Neural cell (in vitro differentiated cells): ENCODE measurements around the gene CSNK1E. TPM values are rescaled to one million over a fixed set of nuclear protein-coding genes. Genes with fewer than 3 reads are reported as not detected.

Experiments
- H2AFZ ChIP-seq: fragments of 200-600, 300-800 bp; sonication (generic), shearing (Covaris generic); 2 replicates; pipeline ENCODE4 v1.6.0; 2014; ENCODE audit warnings: low read depth, mild to moderate bottlenecking, antibody characterized with exemption, low read length, moderate library complexity
- H3F3A ChIP-seq: fragments of 200-600 bp; shearing (Covaris generic); 2 replicates; pipeline ENCODE4 v1.6.1; 2016; ENCODE audit warnings: mild to moderate bottlenecking, moderate library complexity, mixed read lengths, antibody characterized with exemption, low read length; ENCODE audit not compliant: insufficient read depth, poor library complexity, severe bottlenecking
- H3K27ac ChIP-seq: fragments of 200-600, 300-800 bp; sonication (generic), shearing (Covaris generic); 2 replicates; pipeline ENCODE4 v1.5.1; 2014; ENCODE audit warnings: mild to moderate bottlenecking, low read length, moderate library complexity
- H3K27me3 ChIP-seq: fragments of 300-800, 200-600 bp; sonication (generic), shearing (Covaris generic); 2 replicates; pipeline ENCODE4 v1.6.0; 2014; ENCODE audit warnings: mild to moderate bottlenecking, low read depth, low read length, moderate library complexity; ENCODE audit not compliant: insufficient read depth
- H3K36me3 ChIP-seq: fragments of 300-800, 200-600 bp; sonication (generic), shearing (Covaris generic); 2 replicates; pipeline ENCODE4 v1.5.1; 2014; ENCODE audit warnings: mild to moderate bottlenecking, antibody characterized with exemption, low read length, moderate library complexity; ENCODE audit not compliant: insufficient read depth
- H3K4me2 ChIP-seq: fragments of 300-800, 200-600 bp; sonication (generic), shearing (Covaris generic); 2 replicates; pipeline ENCODE4 v1.6.0; 2014; ENCODE audit warnings: mild to moderate bottlenecking, low read length
- H3K4me3 ChIP-seq: fragments of 300-800, 200-600 bp; sonication (generic), shearing (Covaris generic); 2 replicates; pipeline ENCODE4 v1.5.1; 2014; ENCODE audit warnings: mild to moderate bottlenecking, low read length, moderate library complexity
- H3K79me2 ChIP-seq: fragments of 200-600 bp; shearing (Covaris generic); replicated peaks from 2 replicates; pipeline ENCODE4 v1.6.0; 2014; ENCODE audit warnings: mild to moderate bottlenecking, low read length, moderate library complexity; ENCODE audit not compliant: insufficient read depth
- H3K9ac ChIP-seq: fragments of 300-800, 200-600 bp; sonication (generic), shearing (Covaris generic); 2 replicates; pipeline ENCODE4 v1.6.1; 2016; ENCODE audit warnings: mild to moderate bottlenecking, low read length, mixed read lengths
- H3K9me2 ChIP-seq: fragments of 200-600 bp; shearing (Covaris generic); 2 replicates; pipeline ENCODE4 v1.6.1; 2016; ENCODE audit warnings: mild to moderate bottlenecking, low read length, mixed read lengths; ENCODE audit not compliant: insufficient read depth
- H3K9me3 ChIP-seq: fragments of 200-600, 300-800 bp; sonication (generic), shearing (Covaris generic); 2 replicates; pipeline ENCODE4 v1.6.1; 2016; ENCODE audit warnings: mild to moderate bottlenecking, mixed run types, low read length, moderate library complexity, mixed read lengths
- H4K20me1 ChIP-seq: fragments of 200-600 bp; shearing (Covaris generic); 2 replicates; pipeline ENCODE4 v1.6.1; 2016; ENCODE audit warnings: mild to moderate bottlenecking, mixed run types; ENCODE audit not compliant: insufficient read depth
- CTCF ChIP-seq: fragments of 450-650 bp; IDR thresholded peaks from 2 replicates; pipeline ENCODE4 v1.5.1; 2014; ENCODE audit warnings: antibody characterized with exemption, mild to moderate bottlenecking, moderate library complexity; ENCODE audit not compliant: poor library complexity, severe bottlenecking
- EP300 ChIP-seq: fragments of 450-650 bp; conservative IDR thresholded peaks from 2 replicates; pipeline ENCODE4 v1.6.1; 2014; ENCODE audit warnings: antibody characterized with exemption, mild to moderate bottlenecking, moderate library complexity; ENCODE audit not compliant: poor library complexity, severe bottlenecking
- EZH2 ChIP-seq: fragments of 200-600, 300-800 bp; shearing (Covaris generic), sonication (generic); IDR thresholded peaks from 2 replicates; pipeline ENCODE4 v1.6.1; 2014; ENCODE audit warnings: antibody characterized with exemption, low read length, borderline replicate concordance, mild to moderate bottlenecking; ENCODE audit not compliant: insufficient read depth, poor library complexity, severe bottlenecking
- MXI1 ChIP-seq: fragments of 450-650 bp; conservative IDR thresholded peaks from 2 replicates; pipeline ENCODE4 v1.6.1; 2014; ENCODE audit warnings: antibody characterized with exemption, mild to moderate bottlenecking; ENCODE audit not compliant: poor library complexity, severe bottlenecking
- POLR2AphosphoS5 ChIP-seq: IDR thresholded peaks from 2 replicates; pipeline ENCODE4 v1.6.1; 2012
- RAD21 ChIP-seq: fragments of 450-650 bp; conservative IDR thresholded peaks from 2 replicates; pipeline ENCODE4 v1.6.1; 2014; ENCODE audit warnings: antibody characterized with exemption, mild to moderate bottlenecking, moderate library complexity
- REST ChIP-seq: IDR thresholded peaks from 2 replicates; pipeline ENCODE4 v1.6.1; 2012; ENCODE audit warnings: borderline replicate concordance
- SMC3 ChIP-seq: fragments of 450-650 bp; conservative IDR thresholded peaks from 2 replicates; pipeline ENCODE4 v1.6.1; 2014; ENCODE audit warnings: antibody characterized with exemption, mild to moderate bottlenecking, moderate library complexity; ENCODE audit not compliant: poor library complexity
- TAF1 ChIP-seq: IDR thresholded peaks from 2 replicates; pipeline ENCODE4 v1.6.1; 2012; ENCODE audit warnings: low read depth
- polyA plus RNA-seq: library from polyadenylated mRNA; depleted of rRNA; stranded (reverse); fragments of >200 nt; gene quantifications from 2 replicates; pipeline ENCODE4 v1.2.3, GENCODE V29; 2014

CSNK1E gene
- polyA plus RNA-seq, 1 donor from 2014 or later = 230 TPM

DNA sequence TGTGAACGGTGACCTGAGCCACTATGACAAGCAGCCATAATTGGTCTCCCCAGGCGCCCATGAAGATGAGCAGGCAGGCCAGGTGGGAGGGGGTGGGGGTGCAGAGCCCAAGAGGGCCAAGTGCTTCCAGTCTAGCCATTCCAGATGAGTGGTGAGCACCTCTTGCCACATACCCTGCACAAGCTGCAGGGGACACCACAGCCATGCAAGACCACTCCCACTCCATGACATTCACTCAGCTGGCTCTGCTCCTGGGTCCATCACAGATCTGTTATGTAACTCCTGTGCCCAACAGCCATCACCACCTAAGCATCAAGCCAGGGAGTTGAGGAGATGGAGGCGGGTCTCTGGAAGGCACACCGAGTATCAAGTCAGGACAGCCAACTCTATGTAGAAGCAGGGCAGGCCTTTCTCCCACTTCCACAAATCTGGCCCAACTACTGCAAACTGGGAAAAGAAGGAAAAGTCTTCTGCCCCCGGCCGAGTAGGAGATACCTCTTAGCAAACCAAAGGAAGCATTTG is 52.9 kb downstream of the CSNK1E start:
- Histone ChIP-seq H3K36me3 (no peaks in the 10 kb centered on the region), H3F3A (no peaks in the 10 kb centered on the region), H3K9ac (no peak overlapping the region), H3K9me2 (no peaks in the 10 kb centered on the region), H3K27ac (no peak overlapping the region), H3K4me3 (no peak overlapping the region), H3K9me3 (no peaks in the 10 kb centered on the region), H3K27me3 (no peaks in the 10 kb centered on the region), H3K4me2 (no peak overlapping the region), H2AFZ (no peak overlapping the region), H4K20me1 (peaks cover 6% of the 10 kb centered on the region), H3K79me2 (peaks cover 25% of the 10 kb centered on the region)
- TF ChIP-seq REST (no peak), MXI1 (no peak), RAD21 (no peak), CTCF (no peak)

DNA sequence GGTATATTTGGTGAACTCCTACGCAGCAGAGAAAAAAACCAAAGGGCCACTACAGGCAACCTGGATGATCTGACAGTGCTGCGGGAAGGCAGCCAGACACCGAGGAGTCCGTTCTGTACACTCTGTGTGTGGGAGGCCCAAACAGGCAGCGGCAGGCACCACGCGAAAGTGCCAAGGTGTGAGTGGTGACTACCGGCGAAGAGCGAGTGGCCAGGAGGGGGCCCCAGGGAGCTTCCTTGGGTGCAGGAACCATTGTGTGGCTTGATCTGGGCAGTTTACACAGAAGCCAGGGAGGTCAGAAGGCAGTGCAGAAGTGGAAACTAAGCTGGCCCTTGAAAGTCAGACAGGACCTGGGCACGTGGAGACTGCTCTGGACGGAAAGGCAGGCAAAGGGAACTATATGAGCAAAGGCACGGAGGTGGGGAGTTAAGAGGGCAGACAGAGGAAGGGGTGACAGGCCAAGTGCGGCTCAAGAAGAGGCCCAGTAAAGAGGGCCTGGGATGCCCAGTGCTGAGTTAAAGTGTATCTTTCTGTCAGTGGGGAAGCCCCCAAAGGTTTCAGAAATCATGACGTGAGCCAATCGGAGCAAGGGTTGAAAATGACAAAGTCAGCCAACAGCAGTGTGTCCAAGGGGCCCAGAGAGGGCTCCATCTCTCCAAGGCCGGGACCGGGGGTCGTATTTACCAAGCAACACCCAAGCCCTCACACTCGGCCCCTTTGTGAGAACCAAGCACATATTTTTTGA is 55.0 kb downstream of the CSNK1E start:
- no peaks in the 10 kb centered on the region for H3K36me3 ChIP-seq
- H3K27me3 ChIP-seq = no peaks in the 10 kb centered on the region
- no peak overlapping the region for H3K9ac ChIP-seq
- no peaks in the 10 kb centered on the region for H3F3A ChIP-seq
- no peak overlapping the region for H3K4me2 ChIP-seq
- no peak overlapping the region for H3K27ac ChIP-seq
- no peak overlapping the region for H2AFZ ChIP-seq
- no peaks in the 10 kb centered on the region for H3K9me3 ChIP-seq
- H3K9me2 ChIP-seq = no peaks in the 10 kb centered on the region
- no peak overlapping the region for H3K4me3 ChIP-seq
- peaks cover 16% of the 10 kb centered on the region for H3K79me2 ChIP-seq
- TF ChIP-seq SMC3 = no peak
- no peak for TF ChIP-seq TAF1
- no peak for TF ChIP-seq REST
- TF ChIP-seq MXI1 = no peak
- TF ChIP-seq CTCF = no peak
- no peak for TF ChIP-seq RAD21
- no peak for TF ChIP-seq EP300
- no peak for TF ChIP-seq POLR2AphosphoS5
- no peak for TF ChIP-seq EZH2
- H4K20me1 ChIP-seq = peaks cover 6% of the 10 kb centered on the region
